OCI-LY7 (cell line): ENCODE measurements around the gene UPF2. TPM values are rescaled to one million over a fixed set of nuclear protein-coding genes. Genes with fewer than 3 reads are reported as not detected.

Source experiments
- Bru-seq: library from RNA; stranded (reverse); fragments of 400-500 nt; gene quantifications from one replicate; lab custom pipeline; 2021; lab: Mats Ljungman, UMichigan
- BruChase-seq, 2 experiments: library from RNA; stranded (reverse); fragments of 400-500 nt; gene quantifications; one replicate each; lab custom pipeline; 2021; lab: Mats Ljungman, UMichigan
- BruUV-seq: library from RNA; stranded (reverse); fragments of 400-500 nt; replicated peaks from 2 replicates; lab custom pipeline; 2021; lab: Mats Ljungman, UMichigan
- CTCF ChIA-PET: fragments of 300-600 bp; sonication (Branson Sonifier 250); formaldehyde crosslinking; loops from one replicate; lab custom pipeline; 2022; ENCODE audit warnings: antibody characterized with exemption; ENCODE audit not compliant: unreplicated experiment; lab: Charles Lee
- POLR2A ChIA-PET: fragments of 300-600 bp; sonication (Branson Sonifier 250); formaldehyde crosslinking; loops from one replicate; lab custom pipeline; 2022; ENCODE audit warnings: antibody characterized with exemption; lab: Charles Lee
- DNase-seq: peaks from one replicate; pipeline ENCODE4 v3.0.0-alpha.2; 2015; ENCODE audit warnings: low spot score
- H2AFZ ChIP-seq: fragments of 200-600 bp; sonication (generic), shearing (Covaris generic); 2 replicates; pipeline ENCODE4 v1.6.1; 2014; ENCODE audit warnings: mild to moderate bottlenecking, antibody characterized with exemption, low read length, moderate library complexity
- H3K27ac ChIP-seq: fragments of 200-600 bp; sonication (generic); 2 replicates; pipeline ENCODE4 v1.5.1; 2014; ENCODE audit warnings: mixed run types, low read depth, mild to moderate bottlenecking, moderate library complexity, low read length, inconsistent platforms; ENCODE audit not compliant: poor library complexity, severe bottlenecking
- H3K36me3 ChIP-seq: fragments of 200-600 bp; sonication (generic); 2 replicates; pipeline ENCODE4 v1.6.1; 2014; ENCODE audit warnings: mild to moderate bottlenecking, antibody characterized with exemption, low read length, moderate library complexity, mixed read lengths; ENCODE audit not compliant: insufficient read depth
- H3K4me1 ChIP-seq: fragments of 200-600 bp; sonication (generic); 2 replicates; pipeline ENCODE4 v1.5.1; 2014; ENCODE audit warnings: mild to moderate bottlenecking, low read length; ENCODE audit not compliant: insufficient read depth, poor library complexity, severe bottlenecking
- H3K4me2 ChIP-seq: fragments of 200-600 bp; sonication (generic); 2 replicates; pipeline ENCODE4 v1.6.1; 2014; ENCODE audit warnings: mild to moderate bottlenecking, low read length
- H3K4me3 ChIP-seq: fragments of 200-600 bp; sonication (generic); 2 replicates; pipeline ENCODE4 v1.5.1; 2014; ENCODE audit warnings: mild to moderate bottlenecking, low read depth, low read length; ENCODE audit not compliant: poor library complexity, severe bottlenecking
- H3K79me2 ChIP-seq: fragments of 200-600 bp; sonication (generic); 2 replicates; pipeline ENCODE4 v1.6.1; 2016; ENCODE audit warnings: low read depth, mild to moderate bottlenecking, low read length, moderate library complexity, mixed read lengths; ENCODE audit not compliant: insufficient read depth
- H3K9me2 ChIP-seq: fragments of 200-600 bp; sonication (generic); 2 replicates; pipeline ENCODE4 v1.6.1; 2016; ENCODE audit warnings: mild to moderate bottlenecking, low read length, mixed read lengths; ENCODE audit not compliant: insufficient read depth
- H3K9me3 ChIP-seq: fragments of 200-600 bp; sonication (generic); 2 replicates; pipeline ENCODE4 v1.6.1; 2014; ENCODE audit warnings: mild to moderate bottlenecking, mixed run types, low read length, mixed read lengths
- H4K20me1 ChIP-seq: fragments of 200-600 bp; sonication (generic); 2 replicates; pipeline ENCODE4 v1.6.1; 2014; ENCODE audit warnings: mild to moderate bottlenecking, antibody characterized with exemption, low read length, moderate library complexity, mixed read lengths; ENCODE audit not compliant: insufficient read depth
- CTCF ChIP-seq: fragments of 200-600 bp; sonication (generic); conservative IDR thresholded peaks from 2 replicates; pipeline ENCODE4 v1.5.1; 2014; ENCODE audit warnings: mild to moderate bottlenecking, antibody characterized with exemption, low read length, moderate library complexity, mixed read lengths
- EZH2phosphoT487 ChIP-seq: fragments of 200-600 bp; sonication (generic); IDR thresholded peaks from 2 replicates; pipeline ENCODE4 v1.6.1; 2018; ENCODE audit warnings: low read depth, borderline replicate concordance, mild to moderate bottlenecking, mixed run types, antibody characterized with exemption, low read length, moderate library complexity, mixed read lengths
- intact Hi-C: fragments of 100-400 bp; cut with micrococcal nuclease; formaldehyde crosslinking; loops from one replicate; pipeline ENCODE4 v1.10.0; 2022; ENCODE audit not compliant: unreplicated experiment
- long read RNA-seq: library from polyadenylated mRNA; stranded (forward); transcript quantifications from one replicate; pipeline ENCODE4 v2.0.0, GENCODE V29; 2022
- total RNA-seq, 2 experiments: library from RNA; depleted of rRNA in 1 of 2; stranded (reverse); fragments of >200 nt in 1 of 2; shearing (Covaris generic) in 1 of 2; gene quantifications; 2 replicates each; pipeline ENCODE4 v1.2.3, GENCODE V29; 2014 to 2022

The UPF2 gene
- total RNA-seq (2014; rRNA removed; shearing (Covaris generic)) (24.8 and 28.0 TPM in 2 replicates), total RNA-seq (2022) (44.6 and 46.8 TPM in 2 replicates), Bru-seq, nascent RNA (percentile 87 among the genes with signal in this experiment), BruChase-seq, experiment 1, labeled RNA remaining after a 6-hour chase (percentile 84 among the genes with signal in this experiment), BruChase-seq, experiment 2, labeled RNA remaining after a 2-hour chase (percentile 84 among the genes with signal in this experiment)
- long read RNA-seq, full-length matches to known transcripts = 57 of 93 reads
- long read RNA-seq, partial matches to known transcripts = 25 of 93 reads
- long read RNA-seq, other reads (novel, unspliced or antisense) = 11 of 93 reads

- peak within 1 kb of the TSS; percentile 99 for H3K4me3 ChIP-seq
- peaks cover 18% of the 10 kb centered on the region; the same call in 1 of the 2 replicates for H4K20me1 ChIP-seq
- intact Hi-C loops = loop anchor here (1.0 to 10.0 kb wide), 4 partner anchors 25 to 358 kb away; partner anchors contain the start of genes CDC123, DHTKD1 and NUDT5
- CTCF ChIA-PET = interaction anchor here (0.6 to 1.5 kb wide), 4 partner anchors 8 to 87 kb away, joined by 3 to 7 read pairs (median 4); no protein-coding TSS in a partner anchor
- peaks cover 53% of the 10 kb centered on the region for H3K79me2 ChIP-seq
- peak within 1 kb of the TSS; percentile 78 for H2AFZ ChIP-seq
- TF ChIP-seq CTCF = no peak
- peak within 1 kb of the TSS; percentile 92 for H3K4me2 ChIP-seq
- H3K4me1 ChIP-seq = peaks cover 25% of the 10 kb centered on the region
- H3K36me3 ChIP-seq = peaks cover 7% of the 10 kb centered on the region; the same call in 1 of the 2 replicates
- H3K9me3 ChIP-seq = no peaks in the 10 kb centered on the region
- peak within 1 kb of the TSS; percentile 79 for H3K27ac ChIP-seq
- peak; percentile 99 for DNase-seq
- POLR2A ChIA-PET = interaction anchor here (0.6 to 3.3 kb wide), 12 partner anchors 8 to 876 kb away, joined by 3 to 14 read pairs (median 4); no protein-coding TSS in a partner anchor
- no TSS peak for BruUV-seq
- no peaks in the 10 kb centered on the region for H3K9me2 ChIP-seq
Observed at GRCh38 chr10:12042797-12043651, at the start of gene UPF2. Gene UPF2, minus strand, starts transcription at chr10:12042809. Its CDS starts 7,386 bp downstream, at chr10:12035423.

- no peak for TF ChIP-seq CTCF
- no peak for TF ChIP-seq EZH2phosphoT487
- no peaks in the 10 kb centered on the region for H3K9me3 ChIP-seq
- no peaks in the 10 kb centered on the region for H3K9me2 ChIP-seq
- no TSS peak for BruUV-seq
- intact Hi-C loops = no loop called here
- H2AFZ ChIP-seq = no peak overlapping the region
- H4K20me1 ChIP-seq = no peaks in the 10 kb centered on the region
- peaks cover 93% of the 10 kb centered on the region for H3K36me3 ChIP-seq
- no peak overlapping the region for H3K4me2 ChIP-seq
- H3K79me2 ChIP-seq = no peaks in the 10 kb centered on the region
- POLR2A ChIA-PET = no interaction called here
- DNase-seq = no peak
- no peak overlapping the region for H3K4me3 ChIP-seq
- no peak overlapping the region for H3K27ac ChIP-seq
- H3K4me1 ChIP-seq = no peaks in the 10 kb centered on the region
- CTCF ChIA-PET = no interaction called here
Observed at GRCh38 chr10:12091421-12091820, 48.8 kb upstream of the UPF2 start.
